SK-N-SH (cell line): ENCODE data around the gene ITGA2. TPM values are rescaled to one million over a fixed set of nuclear protein-coding genes. Genes with fewer than 3 reads are reported as not detected.

Experiments
- CTCF ChIA-PET: fragments of 300-600, 350-600 bp; formaldehyde crosslinking; extraction: SDS; loops from one replicate; lab custom pipeline; 2021; lab: Yijun Ruan, JAX
- POLR2A ChIA-PET: fragments of 350-600 bp; sonication (Branson Sonifier 250); formaldehyde crosslinking; extraction: SDS; loops from one replicate; lab custom pipeline; 2020; ENCODE audit warnings: antibody characterized with exemption, inconsistent platforms; lab: Yijun Ruan, JAX
- DNase-seq: peaks from one replicate; pipeline ENCODE4 v3.0.0; 2012
- H2AFZ ChIP-seq: fragments of 200-600 bp; sonication (generic); 2 replicates; pipeline ENCODE4 v1.8.1; 2016; ENCODE audit warnings: antibody characterized with exemption, mild to moderate bottlenecking, low read depth
- H3F3A ChIP-seq: fragments of 200-600 bp; sonication (generic); replicated peaks from 2 replicates; pipeline ENCODE3; 2016; ENCODE audit warnings: antibody characterized with exemption, mild to moderate bottlenecking; ENCODE audit not compliant: insufficient read depth
- H3K27ac ChIP-seq, 2 experiments: fragments of 200-500 bp in 1 of 2; fragments of 200-600 bp in 1 of 2; sonication (Bioruptor generic) in 1 of 2; sonication (generic), shearing (Covaris generic) in 1 of 2; 2 replicates each; pipeline versions ENCODE4 v1.5.1 to v1.6.1; 2014 to 2016; ENCODE audit warnings: low read depth in 2 of 2, inconsistent platforms in 1 of 2, low read length in 1 of 2, mild to moderate bottlenecking in 1 of 2, mixed read lengths in 1 of 2
- H3K27me3 ChIP-seq: fragments of 200-600 bp; sonication (generic), shearing (Covaris generic); 2 replicates; pipeline ENCODE4 v1.6.1; 2016; ENCODE audit warnings: mixed run types; ENCODE audit not compliant: insufficient read depth
- H3K36me3 ChIP-seq, 2 experiments: fragments of 200-500 bp in 1 of 2; fragments of 200-600 bp in 1 of 2; sonication (Bioruptor generic) in 1 of 2; sonication (generic) in 1 of 2; replicated peaks in 1 of 2; 2 replicates each; pipeline versions ENCODE3 to v1.5.1; 2014 to 2016; ENCODE audit warnings: low read length in 1 of 2, mild to moderate bottlenecking in 1 of 2; ENCODE audit not compliant: insufficient read depth in 2 of 2, control insufficient read depth in 1 of 2
- H3K4me1 ChIP-seq, 2 experiments: fragments of 200-500 bp in 1 of 2; fragments of 200-600 bp in 1 of 2; sonication (Bioruptor generic) in 1 of 2; sonication (generic), shearing (Covaris generic) in 1 of 2; 2 replicates each; pipeline versions ENCODE4 v1.5.1 to v1.6.1; 2014 to 2016; ENCODE audit warnings: low read depth in 1 of 2, low read length in 1 of 2, mixed run types in 1 of 2; ENCODE audit not compliant: insufficient read depth in 2 of 2, control insufficient read depth in 1 of 2
- H3K4me2 ChIP-seq: fragments of 200-600 bp; sonication (generic), shearing (Covaris generic); 2 replicates; pipeline ENCODE4 v1.6.1; 2017; ENCODE audit warnings: mixed run types
- H3K4me3 ChIP-seq, 2 experiments: fragments of 200-500 bp in 1 of 2; fragments of 200-600 bp in 1 of 2; sonication (Bioruptor generic) in 1 of 2; sonication (generic), shearing (Covaris generic) in 1 of 2; 2 replicates each; pipeline versions ENCODE4 v1.5.1 to v1.8.1; 2014 to 2016; ENCODE audit warnings: low read depth in 2 of 2, inconsistent platforms in 1 of 2, low read length in 1 of 2, mild to moderate bottlenecking in 1 of 2, mixed read lengths in 1 of 2, moderate library complexity in 1 of 2
- H3K79me2 ChIP-seq: fragments of 200-600 bp; sonication (generic); 2 replicates; pipeline ENCODE4 v1.8.1; 2017; ENCODE audit warnings: mild to moderate bottlenecking; ENCODE audit not compliant: insufficient read depth
- H3K9ac ChIP-seq: fragments of 200-600 bp; sonication (generic); 2 replicates; pipeline ENCODE4 v1.6.1; 2017; ENCODE audit warnings: mixed run types
- H3K9me2 ChIP-seq: fragments of 200-600 bp; sonication (generic); 2 replicates; pipeline ENCODE4 v1.6.1; 2017; ENCODE audit warnings: mixed run types
- H3K9me3 ChIP-seq: fragments of 200-600 bp; sonication (generic); 2 replicates; pipeline ENCODE4 v1.6.1; 2017; ENCODE audit warnings: mixed run types, mild to moderate bottlenecking, moderate library complexity
- H4K20me1 ChIP-seq: fragments of 200-600 bp; sonication (generic); 2 replicates; pipeline ENCODE4 v1.6.1; 2017; ENCODE audit warnings: mild to moderate bottlenecking, mixed run types; ENCODE audit not compliant: insufficient read depth
- CHD2 ChIP-seq: fragments of 150-350 bp; IDR thresholded peaks from 2 replicates; pipeline ENCODE4 v1.6.1; 2018; ENCODE audit warnings: low read length; ENCODE audit not compliant: partially characterized antibody
- CTCF ChIP-seq: fragments of 200-600 bp; sonication (generic); IDR thresholded peaks from 2 replicates; pipeline ENCODE4 v1.6.1; 2017; ENCODE audit warnings: antibody characterized with exemption, mild to moderate bottlenecking, moderate library complexity
- EP300 ChIP-seq, 2 experiments: IDR thresholded peaks; 2 replicates each; pipeline versions ENCODE4 v1.4.0 to v1.6.1; 2012; ENCODE audit warnings: borderline replicate concordance in 1 of 2, low read depth in 1 of 2, low read length in 1 of 2
- EZH2phosphoT487 ChIP-seq: fragments of 200-600 bp; sonication (generic); IDR thresholded peaks from 2 replicates; pipeline ENCODE4 v1.6.1; 2017; ENCODE audit warnings: low read depth, mixed run types, mild to moderate bottlenecking, antibody characterized with exemption, moderate library complexity, borderline replicate concordance
- FOXM1 ChIP-seq: IDR thresholded peaks from 2 replicates; pipeline ENCODE4 v1.4.0; 2012; ENCODE audit warnings: low read depth, mild to moderate bottlenecking
- GABPA ChIP-seq: IDR thresholded peaks from 2 replicates; pipeline ENCODE4 v1.4.0; 2012; ENCODE audit warnings: low read depth, mild to moderate bottlenecking
- MXI1 ChIP-seq: IDR thresholded peaks from 2 replicates; pipeline ENCODE4 v1.6.1; 2012; ENCODE audit warnings: mild to moderate bottlenecking, low read depth, low read length, improper control_type of control experiment
- NFIC ChIP-seq: IDR thresholded peaks from 2 replicates; pipeline ENCODE4 v1.4.0; 2012; ENCODE audit warnings: borderline replicate concordance
- PBX3 ChIP-seq: IDR thresholded peaks from 2 replicates; pipeline ENCODE4; 2012
- POLR2AphosphoS5 ChIP-seq: IDR thresholded peaks from 2 replicates; pipeline ENCODE4 v1.6.1; 2012; ENCODE audit warnings: low read depth, low read length
- REST ChIP-seq: IDR thresholded peaks from 2 replicates; pipeline ENCODE4 v1.6.1; 2012; ENCODE audit warnings: mild to moderate bottlenecking, low read depth, low read length, moderate library complexity
- RXRA ChIP-seq: IDR thresholded peaks from 2 replicates; pipeline ENCODE4 v1.4.0; 2012; ENCODE audit warnings: low read depth, mild to moderate bottlenecking, borderline replicate concordance
- TAF1 ChIP-seq: IDR thresholded peaks from 2 replicates; pipeline ENCODE4 v1.6.1; 2012; ENCODE audit warnings: low read depth, mild to moderate bottlenecking, low read length, moderate library complexity, borderline replicate concordance
- TCF12 ChIP-seq: IDR thresholded peaks from 2 replicates; pipeline ENCODE4 v1.4.0; 2012
- USF1 ChIP-seq: IDR thresholded peaks from 2 replicates; pipeline ENCODE4 v1.4.0; 2012; ENCODE audit warnings: low read depth, borderline replicate concordance
- YY1 ChIP-seq: IDR thresholded peaks from 2 replicates; pipeline ENCODE4 v1.4.0; 2012; ENCODE audit warnings: low read depth, mild to moderate bottlenecking
- ZBTB33 ChIP-seq: IDR thresholded peaks from 2 replicates; pipeline ENCODE4 v1.4.0; 2012; ENCODE audit warnings: low read depth, borderline replicate concordance
- WGBS: methylation state at CpG from one replicate; pipeline ENCODE4 v1.1.6; 2017; ENCODE audit warnings: low lambda C conversion rate; 5-methylcytosine and 5-hydroxymethylcytosine counted together
- polyA plus RNA-seq, 3 experiments: library from polyadenylated mRNA; depleted of rRNA; stranded (reverse); fragments of >200 nt; gene quantifications; 2 replicates each; pipeline ENCODE4 v1.2.3, GENCODE V29; 2012
- TF ChIP-seq, protein P1 (sequence below): fragments of 150-350 bp; IDR thresholded peaks from 2 replicates; pipeline ENCODE4 v1.6.1; 2017; ENCODE audit warnings: antibody characterized with exemption, low read length, low read depth, borderline replicate concordance

ITGA2 gene
- polyA plus RNA-seq, 1 of the 3 experiments (the other 2 are of a cell fraction), result 38.2 TPM

DNA sequence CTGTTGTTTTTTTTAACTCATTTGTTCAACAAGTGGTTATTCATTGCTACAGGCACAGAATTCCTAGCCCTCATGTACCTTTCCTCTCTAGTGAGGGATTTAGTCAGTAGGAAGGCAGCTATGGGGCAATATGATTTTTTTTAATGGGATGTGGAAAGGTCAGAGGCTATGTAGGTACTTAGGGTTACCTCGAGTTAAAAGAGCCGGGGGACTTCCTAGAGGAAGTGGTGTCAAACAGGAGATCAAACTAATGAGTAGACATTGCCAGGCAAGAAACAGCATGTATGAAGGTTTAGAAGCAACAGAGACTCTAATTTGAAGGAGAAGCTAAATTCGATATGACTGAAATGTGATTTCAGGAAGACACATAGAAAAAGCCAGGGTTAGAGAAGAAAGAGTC, 50.7 kb downstream of the ITGA2 start:
- Histone ChIP-seq H3K79me2 (peaks cover 94% of the 10 kb centered on the region), H3K9me3 (no peaks in the 10 kb centered on the region), H3K4me1 (peaks cover 3 to 51% of the 10 kb centered on the region in 2 experiments), H2AFZ (no peak overlapping the region), H3K4me2 (no peak overlapping the region), H3F3A (peaks cover 58% of the 10 kb centered on the region), H3K9me2 (no peaks in the 10 kb centered on the region), H3K9ac (no peak overlapping the region), H3K27ac (peak overlapping the region in 1 of 2 experiments; percentile 25; a peak in 1 of 4 replicates), H3K4me3 (no peak overlapping the region), H3K36me3 (peaks cover 2 to 42% of the 10 kb centered on the region in 2 experiments), H3K27me3 (no peaks in the 10 kb centered on the region), H4K20me1 (no peaks in the 10 kb centered on the region)
- TF ChIP-seq CHD2, result no peak
- TF ChIP-seq NFIC, result no peak
- TF ChIP-seq GABPA, result no peak
- no peak for TF ChIP-seq PBX3
- TF ChIP-seq REST, result no peak
- no peak for TF ChIP-seq EZH2phosphoT487
- TF ChIP-seq MXI1, result no peak
- TF ChIP-seq YY1, result no peak
- TF ChIP-seq ZBTB33, result no peak
- TF ChIP-seq CTCF, result no peak
- no peak for TF ChIP-seq TAF1
- TF ChIP-seq EP300 (IDR thresholded peaks at IDR 0.05; ENCODE audit: borderline replicate concordance in 1 of 2, low read depth in 1 of 2, low read length in 1 of 2), result no peak
- TF ChIP-seq FOXM1, result no peak
- TF ChIP-seq TCF12, result no peak
- no peak for TF ChIP-seq USF1
- TF ChIP-seq POLR2AphosphoS5, result no peak
- TF ChIP-seq RXRA, result no peak
- TF ChIP-seq, protein P1, sequence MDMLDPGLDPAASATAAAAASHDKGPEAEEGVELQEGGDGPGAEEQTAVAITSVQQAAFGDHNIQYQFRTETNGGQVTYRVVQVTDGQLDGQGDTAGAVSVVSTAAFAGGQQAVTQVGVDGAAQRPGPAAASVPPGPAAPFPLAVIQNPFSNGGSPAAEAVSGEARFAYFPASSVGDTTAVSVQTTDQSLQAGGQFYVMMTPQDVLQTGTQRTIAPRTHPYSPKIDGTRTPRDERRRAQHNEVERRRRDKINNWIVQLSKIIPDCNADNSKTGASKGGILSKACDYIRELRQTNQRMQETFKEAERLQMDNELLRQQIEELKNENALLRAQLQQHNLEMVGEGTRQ, result no peak
- ChIA-PET POLR2A (no interaction called here), CTCF (no interaction called here)
- 95% methylated on average over 3 of the region's 3 CpGs for WGBS
- no peak for DNase-seq
